GM23338 (cell line): ENCODE measurements around the gene AP1M2. TPM values are rescaled to one million over a fixed set of nuclear protein-coding genes. Genes with fewer than 3 reads are reported as not detected.

Experiments used
- ATAC-seq: fragments of 200-7000 bp; cut with Tn5 transposase; 3 replicates; pipeline ENCODE4 v1.9.1; 2020
- DNase-seq: peaks from one replicate; pipeline ENCODE4 v3.0.0-alpha.2; 2015; ENCODE audit warnings: low spot score
- H2AFZ ChIP-seq: fragments of 200-600 bp; sonication (generic); 2 replicates; pipeline ENCODE4 v1.8.0; 2016; ENCODE audit warnings: antibody characterized with exemption, mild to moderate bottlenecking, moderate library complexity
- H3F3A ChIP-seq: fragments of 200-600 bp; sonication (generic); replicated peaks from 2 replicates; pipeline ENCODE4 v1.8.0; 2017; ENCODE audit warnings: antibody characterized with exemption, mixed run types, low read depth
- H3K27ac ChIP-seq: fragments of 200-600 bp; sonication (generic); 2 replicates; pipeline ENCODE4 v1.6.1; 2016; ENCODE audit warnings: low read depth
- H3K27me3 ChIP-seq: fragments of 200-600 bp; sonication (generic); 2 replicates; pipeline ENCODE4 v1.8.0; 2016; ENCODE audit warnings: mild to moderate bottlenecking, mixed run types, moderate library complexity; ENCODE audit not compliant: insufficient read depth
- H3K36me3 ChIP-seq: fragments of 200-600 bp; sonication (generic); 2 replicates; pipeline ENCODE4 v1.8.0; 2016; ENCODE audit warnings: mild to moderate bottlenecking; ENCODE audit not compliant: insufficient read depth
- H3K4me1 ChIP-seq: fragments of 200-600 bp; sonication (generic); 2 replicates; pipeline ENCODE4 v1.8.0; 2016; ENCODE audit warnings: mild to moderate bottlenecking, moderate library complexity; ENCODE audit not compliant: insufficient read depth
- H3K4me2 ChIP-seq: fragments of 200-600 bp; sonication (generic); 2 replicates; pipeline ENCODE4 v1.7.1; 2017; ENCODE audit warnings: mixed run types
- H3K4me3 ChIP-seq: fragments of 200-600 bp; sonication (generic); 2 replicates; pipeline ENCODE4 v1.6.1; 2016; ENCODE audit warnings: mixed run types
- H3K79me2 ChIP-seq: fragments of 200-600 bp; sonication (generic); replicated peaks from 2 replicates; pipeline ENCODE4 v1.8.0; 2017; ENCODE audit warnings: mild to moderate bottlenecking; ENCODE audit not compliant: insufficient read depth
- H3K9me2 ChIP-seq: fragments of 200-600 bp; sonication (generic); 2 replicates; pipeline ENCODE4 v1.8.0; 2017; ENCODE audit not compliant: insufficient read depth
- H4K20me1 ChIP-seq: fragments of 200-600 bp; sonication (generic); replicated peaks from 2 replicates; pipeline ENCODE4 v1.8.0; 2017; ENCODE audit warnings: mild to moderate bottlenecking; ENCODE audit not compliant: insufficient read depth
- H3K27ac Mint-ChIP-seq: 2 replicates; pipeline ENCODE4 v1.8.0; 2020; ENCODE audit warnings: inconsistent platforms, mild to moderate bottlenecking, moderate library complexity, mixed read lengths
- H3K27me3 Mint-ChIP-seq: 3 replicates; pipeline ENCODE4 v1.8.0; 2022; ENCODE audit warnings: low read depth, mild to moderate bottlenecking, moderate library complexity, mixed read lengths, inconsistent platforms; ENCODE audit not compliant: insufficient read depth, poor library complexity
- H3K36me3 Mint-ChIP-seq: 3 replicates; pipeline ENCODE4 v1.8.0; 2021; ENCODE audit warnings: low read depth, mild to moderate bottlenecking, inconsistent platforms, moderate library complexity, mixed read lengths
- H3K4me1 Mint-ChIP-seq: 3 replicates; pipeline ENCODE4 v1.8.0; 2020; ENCODE audit warnings: mild to moderate bottlenecking, inconsistent platforms, mixed read lengths
- H3K4me3 Mint-ChIP-seq: 3 replicates; pipeline ENCODE4 v1.8.0; 2021; ENCODE audit warnings: moderate library complexity, mild to moderate bottlenecking, inconsistent platforms, mixed read lengths
- H3K9me3 Mint-ChIP-seq: 3 replicates; pipeline ENCODE4 v1.8.0; 2020; ENCODE audit warnings: moderate library complexity, mild to moderate bottlenecking, inconsistent platforms, mixed read lengths
- CREB1 ChIP-seq: fragments of 250-450 bp; sonication (Bioruptor Pico); IDR thresholded peaks from 2 replicates; pipeline ENCODE4 v1.5.0; 2020; ENCODE audit warnings: low read depth, mild to moderate bottlenecking, moderate library complexity
- ETS1 ChIP-seq: IDR thresholded peaks from 2 replicates; pipeline ENCODE4 v1.6.1; 2016; ENCODE audit warnings: antibody characterized with exemption
- EZH2 ChIP-seq: fragments of 200-600 bp; sonication (generic); IDR thresholded peaks from one replicate; pipeline ENCODE4 v1.8.0; 2017; ENCODE audit warnings: antibody characterized with exemption, mild to moderate bottlenecking, low read depth; ENCODE audit not compliant: unreplicated experiment
- EZH2phosphoT487 ChIP-seq: fragments of 200-600 bp; sonication (generic); IDR thresholded peaks from one replicate; pipeline ENCODE4 v1.8.1; 2018; ENCODE audit warnings: antibody characterized with exemption; ENCODE audit not compliant: unreplicated experiment
- JUNB ChIP-seq: IDR thresholded peaks from one replicate; pipeline ENCODE4 v1.6.1; 2016; ENCODE audit warnings: antibody characterized with exemption; ENCODE audit not compliant: unreplicated experiment
- NANOG ChIP-seq: IDR thresholded peaks from 2 replicates; pipeline ENCODE4 v1.6.1; 2016; ENCODE audit warnings: antibody characterized with exemption, borderline replicate concordance
- POLR2AphosphoS5 ChIP-seq: IDR thresholded peaks from 2 replicates; pipeline ENCODE4 v1.6.1; 2016; ENCODE audit warnings: antibody characterized with exemption, low read depth
- REST ChIP-seq: IDR thresholded peaks from one replicate; pipeline ENCODE4 v1.6.1; 2018; ENCODE audit warnings: antibody characterized with exemption; ENCODE audit not compliant: unreplicated experiment
- STAT1 ChIP-seq: IDR thresholded peaks from one replicate; pipeline ENCODE4 v1.6.1; 2016; ENCODE audit warnings: antibody characterized with exemption; ENCODE audit not compliant: unreplicated experiment
- ZNF114 ChIP-seq: fragments of 250-450 bp; sonication (Bioruptor Pico); IDR thresholded peaks from 2 replicates; pipeline ENCODE4 v1.5.0; 2020; ENCODE audit warnings: mild to moderate bottlenecking, moderate library complexity
- ZNF331 ChIP-seq: fragments of 250-450 bp; sonication (Bioruptor Pico); IDR thresholded peaks from 2 replicates; pipeline ENCODE4 v1.5.0; 2020; ENCODE audit warnings: low read depth, mild to moderate bottlenecking, moderate library complexity
- ZNF462 ChIP-seq: fragments of 250-450 bp; sonication (Bioruptor Pico); IDR thresholded peaks from 2 replicates; pipeline ENCODE4 v1.5.0; 2020; ENCODE audit warnings: mild to moderate bottlenecking, moderate library complexity
- polyA plus RNA-seq: library from polyadenylated mRNA; unstranded; fragments of >200 nt; fragmentation: Nextera tagmentation; extraction: Ambion mirVana; gene quantifications from 2 replicates; pipeline ENCODE4 v1.2.1, GENCODE V29; 2016
- total RNA-seq: library from RNA; depleted of rRNA; stranded (reverse); fragments of >200 nt; shearing (Covaris generic); gene quantifications from 2 replicates; pipeline ENCODE4 v1.2.3, GENCODE V29; 2014
- TF ChIP-seq, protein P1 (sequence below), 2 experiments: fragments of 200-600 bp in 1 of 2; sonication (generic) in 1 of 2; conservative IDR thresholded peaks; 2 replicates each; pipeline versions ENCODE4 v1.5.1 to v1.6.1; 2016 to 2017; ENCODE audit warnings: antibody characterized with exemption in 2 of 2, low read depth in 2 of 2, mild to moderate bottlenecking in 2 of 2, moderate library complexity in 1 of 2

The AP1M2 gene
- total and polyA plus RNA-seq, 2 experiments from 2014 or later: 128 to 165 TPM

GRCh38 chr19:10612499-10613119, 25.5 kb upstream of the AP1M2 start:
- Histone ChIP-seq H3K79me2 (peaks cover 5% of the 10 kb centered on the region; the same call in 1 of the 2 replicates), H2AFZ (no peak overlapping the region), H3K4me1 (no peaks in the 10 kb centered on the region), H3F3A (no peaks in the 10 kb centered on the region), H3K27me3 (no peaks in the 10 kb centered on the region), H4K20me1 (no peaks in the 10 kb centered on the region), H3K9me2 (no peaks in the 10 kb centered on the region), H3K27ac (no peak overlapping the region), H3K4me3 (no peak overlapping the region), H3K4me2 (no peak overlapping the region), H3K36me3 (no peaks in the 10 kb centered on the region)
- TF ChIP-seq STAT1: no peak
- TF ChIP-seq EZH2: no peak
- no peak for TF ChIP-seq ZNF114
- TF ChIP-seq ETS1: no peak
- TF ChIP-seq ZNF462 (CRISPR knock-in tag): no peak
- TF ChIP-seq POLR2AphosphoS5: no peak
- TF ChIP-seq JUNB: no peak
- TF ChIP-seq EZH2phosphoT487: no peak
- no peak for TF ChIP-seq CREB1 (CRISPR knock-in tag)
- no peak for TF ChIP-seq ZNF331
- no peak for TF ChIP-seq NANOG
- TF ChIP-seq REST: no peak
- TF ChIP-seq, protein P1, sequence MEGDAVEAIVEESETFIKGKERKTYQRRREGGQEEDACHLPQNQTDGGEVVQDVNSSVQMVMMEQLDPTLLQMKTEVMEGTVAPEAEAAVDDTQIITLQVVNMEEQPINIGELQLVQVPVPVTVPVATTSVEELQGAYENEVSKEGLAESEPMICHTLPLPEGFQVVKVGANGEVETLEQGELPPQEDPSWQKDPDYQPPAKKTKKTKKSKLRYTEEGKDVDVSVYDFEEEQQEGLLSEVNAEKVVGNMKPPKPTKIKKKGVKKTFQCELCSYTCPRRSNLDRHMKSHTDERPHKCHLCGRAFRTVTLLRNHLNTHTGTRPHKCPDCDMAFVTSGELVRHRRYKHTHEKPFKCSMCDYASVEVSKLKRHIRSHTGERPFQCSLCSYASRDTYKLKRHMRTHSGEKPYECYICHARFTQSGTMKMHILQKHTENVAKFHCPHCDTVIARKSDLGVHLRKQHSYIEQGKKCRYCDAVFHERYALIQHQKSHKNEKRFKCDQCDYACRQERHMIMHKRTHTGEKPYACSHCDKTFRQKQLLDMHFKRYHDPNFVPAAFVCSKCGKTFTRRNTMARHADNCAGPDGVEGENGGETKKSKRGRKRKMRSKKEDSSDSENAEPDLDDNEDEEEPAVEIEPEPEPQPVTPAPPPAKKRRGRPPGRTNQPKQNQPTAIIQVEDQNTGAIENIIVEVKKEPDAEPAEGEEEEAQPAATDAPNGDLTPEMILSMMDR (conservative IDR thresholded peaks at IDR 0.05; ENCODE audit: low read depth in 2 of 2): no peak
- H3K36me3 Mint-ChIP-seq: no peaks in the 10 kb centered on the region; the same call in 2 of the 3 replicates
- no peaks in the 10 kb centered on the region for H3K4me1 Mint-ChIP-seq
- peaks cover 8% of the 10 kb centered on the region for H3K27me3 Mint-ChIP-seq
- no peak overlapping the region for H3K4me3 Mint-ChIP-seq
- no peaks in the 10 kb centered on the region for H3K9me3 Mint-ChIP-seq
- ATAC-seq: no peak
- DNase-seq: no peak
- no peak overlapping the region for H3K27ac Mint-ChIP-seq
